AG08395 (cell line): ENCODE measurements around the gene DGLUCY.
"Not testable (repeated sequence)": the region's sequence is repeated elsewhere in the genome, so short reads cannot be mapped to it uniquely, and the experiment has no call there.

Source experiments
- DNase-seq: peaks from one replicate; pipeline ENCODE4 v3.0.0; 2012; ENCODE audit warnings: mixed read lengths, low spot score

DGLUCY gene

DNA sequence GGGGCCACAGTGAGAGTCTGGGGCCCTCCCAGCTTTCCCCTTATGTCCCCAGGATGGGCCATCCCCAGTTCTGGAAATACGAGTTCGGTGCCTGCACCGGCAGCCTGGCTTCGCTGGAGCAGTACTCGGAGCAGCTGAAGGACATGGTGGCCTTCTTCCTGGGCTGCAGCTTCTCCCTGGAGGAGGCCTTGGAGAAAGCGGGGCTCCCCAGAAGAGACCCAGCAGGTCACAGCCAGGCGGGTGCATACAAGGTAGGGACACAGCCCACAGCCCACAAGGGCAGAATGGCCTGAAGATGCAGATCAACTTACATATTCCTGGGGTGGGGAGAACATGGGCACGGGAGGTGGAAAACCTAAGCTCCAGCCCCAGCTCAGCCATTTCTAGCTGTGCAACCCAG is 56.1 kb downstream of the DGLUCY start:
- DNase-seq: no peak

DNA sequence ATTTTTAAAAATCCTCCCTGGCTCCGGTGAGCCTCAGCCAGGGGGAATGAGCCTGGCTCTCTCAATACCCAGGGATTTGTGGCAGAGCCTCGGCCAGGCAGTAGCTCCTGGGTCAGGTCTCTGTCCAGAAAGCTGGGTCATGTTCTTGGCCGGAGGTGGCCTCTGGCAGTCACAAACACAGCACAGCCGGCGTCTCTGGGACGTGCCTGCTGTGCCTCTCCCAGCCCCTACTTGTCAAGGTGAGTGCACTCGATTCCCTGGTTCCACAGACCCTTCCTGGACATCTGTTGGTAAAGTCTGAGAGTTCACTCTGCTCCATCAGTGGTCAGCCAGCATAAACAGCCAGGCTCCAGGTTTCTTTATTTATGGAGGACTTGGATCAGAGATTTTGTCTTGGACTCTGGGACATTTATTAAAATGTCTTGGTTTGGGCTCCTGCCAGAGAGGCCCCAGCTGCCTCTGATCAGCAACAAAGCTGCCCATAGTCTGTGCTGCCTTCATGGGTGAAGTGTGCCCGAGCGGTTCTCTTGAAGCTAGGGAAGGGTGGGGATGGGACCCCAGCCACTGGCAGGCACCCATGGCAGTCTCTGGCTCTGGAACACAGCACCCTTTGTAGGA is 56.7 kb downstream of the DGLUCY start:
- DNase-seq: no peak

DNA sequence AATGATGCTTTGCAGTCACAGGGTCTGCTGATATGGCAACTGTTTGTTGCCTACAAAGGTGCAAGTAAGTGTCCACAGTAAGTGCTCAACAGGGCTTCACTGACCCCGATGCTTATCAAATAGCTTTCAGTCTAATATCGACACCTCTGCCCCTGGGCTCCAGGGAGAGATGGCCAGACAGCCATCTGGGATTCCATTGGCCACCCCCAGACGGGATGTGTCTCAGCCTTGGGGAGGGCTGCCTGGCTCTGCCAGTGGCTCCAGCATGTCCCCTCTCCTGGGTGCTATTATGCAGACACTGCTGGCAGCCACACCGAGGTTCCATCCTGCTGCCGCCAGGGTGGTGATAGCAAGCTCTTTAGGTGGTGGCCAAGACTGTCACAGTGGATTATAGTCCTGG is 57.4 kb downstream of the DGLUCY start:
- DNase-seq: no peak

DNA sequence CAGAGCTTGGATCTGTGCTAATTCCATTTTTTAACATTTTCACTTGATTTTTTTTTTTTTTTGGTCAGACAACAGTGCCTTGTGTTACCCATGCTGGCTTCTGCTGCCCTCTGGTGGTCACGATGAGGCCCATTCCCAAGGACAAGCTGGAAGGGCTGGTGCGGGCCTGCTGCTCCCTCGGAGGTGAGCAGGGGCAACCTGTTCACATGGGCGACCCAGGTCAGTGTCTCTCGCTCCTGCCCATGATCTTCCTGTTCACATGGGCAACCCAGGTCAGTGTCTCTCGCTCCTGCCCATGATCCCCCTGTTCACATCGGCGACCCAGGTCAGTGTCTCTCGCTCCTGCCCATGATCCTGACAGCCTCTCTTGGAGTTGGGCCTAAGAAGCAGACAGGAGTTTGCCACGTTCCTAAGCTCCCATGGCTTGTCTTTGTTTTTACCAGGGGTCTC is 59.4 kb downstream of the DGLUCY start:
- peak; percentile 81 for DNase-seq

DNA sequence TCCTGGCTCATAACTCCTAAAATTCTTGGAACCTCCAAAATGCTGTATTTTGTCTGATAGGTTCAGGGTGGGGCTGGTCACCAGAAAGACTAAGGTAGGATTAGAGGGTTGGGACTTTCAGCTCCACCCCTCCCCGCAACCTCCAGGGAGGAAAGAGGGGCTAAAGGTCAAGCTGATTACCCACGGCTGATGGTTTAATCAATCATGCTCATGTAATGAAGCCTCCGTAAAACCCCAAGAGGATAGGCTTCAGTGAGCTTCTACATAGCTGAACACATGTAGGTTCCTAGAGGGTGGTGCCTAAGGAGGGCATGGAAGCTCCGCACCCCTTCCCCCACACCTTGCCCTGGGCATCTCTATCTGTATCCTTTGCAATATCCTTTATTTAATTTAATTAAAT is 60.0 kb downstream of the DGLUCY start:
- no peak for DNase-seq

DNA sequence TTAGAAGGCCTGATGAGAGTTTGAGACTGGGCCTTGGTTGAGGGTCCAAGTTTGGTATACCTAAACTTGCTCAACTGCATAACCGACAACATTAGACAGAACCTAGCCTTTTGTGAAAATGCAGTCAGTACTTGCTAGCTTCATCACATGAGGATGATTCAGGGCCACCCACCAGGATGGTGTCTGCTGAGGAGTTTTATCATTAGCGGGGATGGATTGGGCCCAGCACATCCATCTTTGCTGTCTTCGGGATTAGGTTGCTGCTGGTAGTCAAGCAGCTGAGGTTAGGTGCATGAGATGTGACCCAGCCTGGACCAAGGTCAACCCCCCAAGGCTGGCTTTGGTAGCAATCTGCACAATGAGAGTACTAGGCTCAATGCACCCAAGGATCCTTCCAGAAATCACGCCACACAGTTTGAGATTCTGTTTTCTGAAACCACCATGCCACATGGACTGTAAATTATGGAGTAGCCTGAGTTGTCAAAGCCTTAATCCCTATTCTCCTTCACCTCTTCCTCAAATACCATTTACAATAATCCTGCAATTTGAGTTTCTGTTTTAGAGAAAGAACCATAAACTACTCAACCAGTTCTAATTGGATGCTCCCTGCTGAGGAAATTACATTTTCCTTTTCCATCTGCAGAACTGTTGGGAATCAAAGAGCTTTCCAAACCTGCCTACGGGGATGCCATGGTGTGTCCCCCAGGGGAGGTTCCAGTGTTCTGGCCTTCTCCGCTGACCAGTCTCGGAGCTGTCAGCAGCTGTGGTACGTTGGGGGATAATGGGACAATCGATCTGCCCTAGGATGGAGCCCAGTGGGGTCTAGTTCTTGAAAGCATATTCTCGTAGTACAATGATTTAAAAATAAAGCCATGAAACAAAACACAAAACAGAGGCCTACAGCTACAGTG is 61.7 kb downstream of the DGLUCY start:
- no peak for DNase-seq

DNA sequence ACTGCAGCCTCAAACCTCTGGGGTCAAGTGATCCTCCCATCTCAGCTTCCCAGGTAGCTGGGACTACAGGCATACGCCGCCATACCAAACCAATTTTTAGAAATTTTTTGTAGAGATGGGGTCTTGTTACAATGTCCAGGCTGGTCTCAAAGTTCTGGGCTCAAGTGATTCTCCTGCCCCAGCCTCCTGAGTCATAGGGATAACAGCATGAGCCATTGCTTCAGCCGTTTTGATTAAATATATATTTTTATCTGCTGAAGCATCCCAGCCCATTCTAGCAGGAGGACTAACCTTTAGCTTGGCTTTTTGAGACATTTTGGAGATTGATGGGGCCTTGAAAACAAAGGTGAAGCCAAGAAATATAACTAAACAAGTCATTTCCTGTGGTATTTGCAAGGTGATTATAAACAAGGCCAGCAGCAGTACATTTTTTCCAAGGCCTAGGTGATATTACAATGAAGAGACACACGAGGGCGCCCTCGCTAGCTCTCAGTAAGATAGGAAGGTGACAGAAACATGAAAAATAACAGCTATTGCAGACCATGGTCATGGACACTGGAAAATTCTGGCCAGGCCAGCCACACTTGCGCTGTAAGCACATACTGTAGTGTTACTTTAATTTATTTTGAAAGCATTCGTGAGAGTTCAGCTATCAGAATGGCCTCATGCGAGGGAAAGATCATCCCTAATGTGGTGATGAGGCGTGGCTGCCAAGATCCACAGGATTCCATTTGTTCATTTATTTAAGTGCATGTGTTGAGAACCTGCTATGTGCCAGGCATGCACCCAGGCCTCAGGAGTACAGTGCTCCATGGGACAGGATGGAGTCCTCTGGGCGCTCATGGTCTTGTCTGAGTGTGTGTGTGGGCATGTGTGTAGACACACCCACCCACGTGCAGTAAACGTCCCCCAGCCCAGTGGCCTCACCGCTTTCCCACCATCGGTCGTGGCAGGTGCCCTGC is 63.5 kb downstream of the DGLUCY start:
- peak; percentile 76 for DNase-seq

DNA sequence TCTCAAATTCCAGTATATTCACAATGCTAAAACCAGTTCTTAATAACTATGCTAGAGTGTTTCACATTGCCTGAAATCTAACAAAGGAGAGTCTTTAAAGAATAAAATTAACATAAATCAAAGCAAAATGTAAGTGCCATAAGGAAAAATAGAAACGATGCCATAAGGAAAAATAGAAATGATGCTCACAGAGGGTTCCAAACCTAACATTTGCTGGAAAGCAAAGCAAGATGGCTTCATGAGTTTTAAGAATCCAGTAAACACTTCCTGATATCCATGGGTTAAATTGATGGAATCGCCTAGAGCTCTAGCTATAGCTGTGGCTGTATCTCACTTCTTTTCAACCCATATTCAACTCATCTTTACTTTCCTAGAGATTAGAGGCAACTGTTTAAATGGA is 66.7 kb downstream of the DGLUCY start:
- DNase-seq: no peak

DNA sequence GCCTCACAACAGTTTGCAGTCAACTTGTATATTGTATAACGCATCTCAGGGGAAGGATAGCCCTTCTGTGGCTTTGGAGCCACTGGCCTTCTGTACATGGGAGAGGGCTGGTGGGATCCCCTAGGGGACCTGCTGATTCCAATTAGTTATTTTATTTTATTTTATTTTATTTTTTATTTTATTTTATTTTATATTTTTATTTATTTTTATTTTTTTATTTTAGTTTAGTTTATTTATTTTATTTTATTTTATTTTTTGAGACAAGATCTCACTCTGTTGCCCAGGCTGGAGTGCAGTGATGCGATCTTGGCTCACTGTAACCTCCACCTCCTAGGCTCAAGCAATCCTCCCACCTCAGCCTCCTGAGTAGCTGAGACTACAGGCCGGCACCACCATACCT is 68.9 kb downstream of the DGLUCY start:
- not testable (repeated sequence) for DNase-seq

DNA sequence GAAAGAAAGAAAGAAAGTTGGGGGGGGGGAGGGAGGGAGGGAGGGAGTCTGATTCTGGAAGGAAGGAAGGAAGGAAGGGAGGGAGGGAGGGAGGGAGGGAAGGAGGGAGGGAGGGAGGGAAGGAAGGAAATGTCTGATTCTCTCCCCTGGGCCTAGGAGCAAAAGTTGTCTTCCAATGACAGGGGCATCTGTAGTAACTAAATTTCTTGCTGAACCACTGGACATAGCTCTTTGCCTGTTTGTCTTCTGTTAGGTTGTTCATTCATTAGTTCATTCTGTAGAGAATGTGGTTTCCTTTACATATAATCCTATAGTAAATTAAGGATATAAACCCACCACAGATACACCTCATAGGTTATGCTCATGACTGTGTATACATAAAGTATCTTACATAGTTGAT is 70.7 kb downstream of the DGLUCY start:
- no peak for DNase-seq

DNA sequence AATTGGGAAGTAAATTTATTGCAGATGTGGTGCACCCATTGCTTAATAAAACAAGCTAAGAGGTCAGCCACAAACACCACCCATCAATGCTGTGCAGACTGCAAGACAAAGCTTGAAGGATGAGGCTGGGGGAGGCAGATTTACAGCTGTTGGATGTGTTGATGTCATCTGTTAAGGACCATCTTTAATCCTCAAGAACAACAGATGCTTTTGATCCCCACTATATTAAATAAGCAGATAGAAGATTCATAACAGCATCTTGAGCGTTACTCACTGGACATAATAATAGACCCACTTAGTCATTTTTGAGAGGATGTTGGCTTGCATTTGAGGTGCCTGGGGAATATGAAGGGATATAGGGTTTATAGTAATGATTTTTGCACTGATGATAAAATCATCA is 71.8 kb downstream of the DGLUCY start:
- DNase-seq: peak; percentile 45

DNA sequence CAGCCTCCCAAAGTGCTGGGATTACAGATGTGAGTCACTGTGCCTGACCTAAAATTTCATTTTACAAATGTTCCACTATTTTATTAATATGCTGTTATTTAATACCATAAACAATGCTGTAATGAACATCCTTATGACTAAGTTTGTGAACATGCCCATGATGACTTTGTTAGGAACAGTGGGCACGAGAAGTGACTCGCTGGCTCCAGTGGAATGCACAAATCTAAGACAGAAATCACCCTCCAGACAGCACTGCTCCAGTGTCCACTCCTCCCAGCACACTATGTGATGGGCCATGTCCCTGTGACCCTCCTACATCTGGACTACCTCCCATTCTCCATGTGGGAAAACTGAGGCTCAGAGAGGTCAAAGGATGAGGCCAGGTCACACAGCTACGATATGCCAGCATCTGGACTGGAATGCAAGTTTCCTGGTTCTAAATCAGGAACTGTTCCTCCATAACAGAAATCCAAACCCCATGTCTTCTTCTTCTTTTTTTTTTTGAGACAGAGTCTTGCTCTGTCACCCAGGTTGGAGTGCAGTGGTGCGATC is 72.7 kb downstream of the DGLUCY start:
- peak; percentile 72 for DNase-seq

DNA sequence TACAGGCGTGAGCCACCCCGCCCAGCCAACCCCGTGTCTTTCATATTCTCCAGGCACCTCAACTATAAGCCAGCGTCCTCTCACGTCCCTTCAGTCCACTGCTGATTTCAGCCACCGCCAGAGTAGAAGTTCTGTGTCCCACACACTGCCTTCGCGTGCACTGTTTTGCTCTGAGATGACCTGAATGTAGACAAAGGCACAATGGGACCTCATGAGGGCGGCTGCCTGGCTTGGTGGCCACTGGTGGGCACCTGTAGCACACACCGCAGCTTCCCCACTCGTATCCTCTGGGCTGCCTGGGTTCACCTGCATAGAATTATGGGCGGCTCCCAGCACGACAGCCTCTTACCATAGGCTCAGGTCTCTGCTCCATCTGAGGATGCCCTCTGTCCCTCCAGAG is 73.4 kb downstream of the DGLUCY start:
- no peak for DNase-seq

DNA sequence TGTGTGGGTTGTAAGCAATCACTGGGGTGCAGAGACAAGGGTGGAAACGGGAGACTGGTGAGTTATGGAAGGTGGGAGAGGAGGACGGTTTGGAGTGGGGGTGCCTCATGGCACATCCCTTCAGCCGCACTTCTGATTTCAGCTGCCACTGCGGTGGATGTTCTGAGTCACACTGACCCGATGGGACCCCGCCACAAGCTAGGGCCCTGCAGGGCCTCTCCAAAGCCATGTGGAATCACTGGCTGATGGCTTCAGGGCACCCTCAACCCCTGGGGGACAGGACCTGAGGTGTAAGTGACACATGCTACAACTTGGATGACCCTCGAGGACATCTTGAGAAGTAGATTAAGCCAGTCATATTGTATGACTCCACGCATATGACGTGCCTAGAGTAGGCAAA is 77.0 kb downstream of the DGLUCY start:
- no peak for DNase-seq

DNA sequence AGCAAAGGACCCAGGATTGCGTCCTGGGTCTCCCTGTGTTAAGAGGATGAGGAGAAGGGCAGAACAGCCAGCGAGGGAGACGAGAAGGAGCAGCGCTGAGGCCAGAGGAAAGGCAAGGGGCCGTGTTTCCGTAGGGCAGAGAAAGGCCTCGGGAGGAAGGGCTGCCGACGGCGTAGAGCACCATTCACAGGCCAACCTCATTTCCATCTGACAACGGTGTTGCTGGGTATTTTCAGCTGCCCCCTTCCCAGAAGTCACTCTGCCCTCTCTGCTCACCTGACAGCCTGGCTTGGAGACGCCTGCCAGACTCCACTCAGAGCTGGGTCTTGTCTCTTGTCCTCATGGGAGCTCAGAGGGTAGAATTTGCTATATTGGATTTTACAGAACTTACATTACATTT is 79.2 kb downstream of the DGLUCY start:
- no peak for DNase-seq

DNA sequence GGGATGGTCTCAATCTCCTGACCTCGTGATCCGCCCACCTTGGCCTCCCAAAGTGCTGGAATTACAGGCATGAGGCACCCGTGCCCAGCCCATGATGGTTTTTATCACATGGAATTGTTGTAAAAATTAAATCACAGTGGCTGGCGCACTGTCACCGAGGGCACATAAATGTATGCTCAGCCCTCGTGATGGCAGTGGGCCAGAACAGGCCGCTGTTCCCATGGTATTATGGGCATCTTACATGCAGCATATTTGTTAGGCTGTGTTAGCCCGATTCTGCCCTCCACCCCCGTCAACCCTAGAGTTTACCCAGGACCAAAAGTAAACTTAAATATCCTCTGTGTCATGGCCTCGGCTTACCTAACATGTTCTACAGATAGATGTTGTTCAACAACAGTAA is 82.0 kb downstream of the DGLUCY start:
- no peak for DNase-seq

DNA sequence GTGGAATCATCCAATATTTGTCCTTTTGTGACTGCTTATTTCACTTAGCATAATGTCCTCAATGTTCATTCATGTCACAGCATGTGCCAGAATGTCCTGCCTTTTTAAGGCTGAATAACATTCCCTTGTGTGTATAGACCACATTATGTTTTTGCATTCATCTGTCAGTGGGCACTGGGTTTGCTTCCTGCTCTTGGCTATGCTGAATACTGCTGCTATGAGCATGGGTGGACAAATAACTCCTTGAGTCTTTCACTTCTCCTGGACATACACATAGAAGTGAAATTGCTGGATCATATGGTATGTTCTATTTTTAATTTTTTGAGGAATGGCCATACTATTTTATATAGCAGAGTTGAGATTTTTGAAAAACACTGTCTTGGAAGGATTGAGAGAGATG is 83.8 kb downstream of the DGLUCY start:
- DNase-seq: no peak

DNA sequence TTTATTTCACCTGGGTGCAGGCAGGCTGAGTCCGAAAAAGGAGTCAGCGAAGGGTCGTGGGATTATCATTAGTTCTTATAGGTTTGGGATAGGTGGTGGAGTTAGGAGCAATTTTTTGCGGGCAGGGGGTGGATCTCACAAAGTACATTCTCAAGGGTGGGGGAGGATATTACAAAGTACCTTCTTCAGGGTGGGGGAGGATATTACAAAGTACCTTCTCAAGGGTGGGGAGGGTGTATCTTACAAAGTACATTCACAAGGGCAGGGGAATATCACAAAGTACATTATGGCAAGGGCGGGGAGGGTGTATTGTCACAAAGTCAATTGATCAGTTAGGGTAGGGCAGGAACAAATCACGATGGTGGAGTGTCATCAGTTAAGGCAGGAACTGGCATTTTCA is 86.9 kb downstream of the DGLUCY start:
- not testable (repeated sequence) for DNase-seq

DNA sequence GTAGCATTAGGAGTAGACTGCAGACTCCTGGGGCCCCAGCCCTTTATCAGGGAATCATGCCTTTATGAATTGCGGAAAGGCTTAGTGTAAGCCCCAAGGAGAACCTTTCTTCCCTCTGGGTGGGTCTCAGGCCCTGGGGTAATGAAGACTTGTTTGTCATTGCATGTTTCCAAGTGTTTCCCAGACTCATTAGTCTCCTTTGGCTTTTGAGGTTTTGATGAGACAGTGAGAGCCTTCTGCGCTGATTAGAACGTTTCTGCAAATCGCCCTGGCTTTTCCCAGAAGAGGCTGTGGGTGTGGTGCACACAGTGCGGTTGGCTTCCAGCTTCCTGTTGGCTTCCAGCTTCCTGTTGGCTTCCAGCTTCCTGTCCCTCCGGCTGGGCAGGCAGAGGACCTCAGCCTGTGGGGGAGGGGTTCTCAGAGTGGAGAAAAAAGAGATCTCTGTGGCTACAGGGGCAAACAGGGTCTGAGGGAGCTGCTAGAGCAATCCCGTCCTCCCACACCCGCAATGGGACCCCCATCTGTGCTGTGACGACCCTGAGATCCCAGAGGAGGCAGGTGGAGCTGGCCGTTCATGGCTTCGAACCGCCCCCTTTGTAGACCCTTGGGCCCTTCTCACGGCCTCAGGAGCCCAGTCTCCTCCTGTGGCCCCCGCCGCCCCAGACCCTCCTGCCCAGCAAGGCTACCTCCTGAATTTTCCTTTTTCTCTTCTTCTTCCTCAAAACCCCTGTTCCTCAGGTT is 88.5 kb downstream of the DGLUCY start:
- DNase-seq: peak; percentile 25

DNA sequence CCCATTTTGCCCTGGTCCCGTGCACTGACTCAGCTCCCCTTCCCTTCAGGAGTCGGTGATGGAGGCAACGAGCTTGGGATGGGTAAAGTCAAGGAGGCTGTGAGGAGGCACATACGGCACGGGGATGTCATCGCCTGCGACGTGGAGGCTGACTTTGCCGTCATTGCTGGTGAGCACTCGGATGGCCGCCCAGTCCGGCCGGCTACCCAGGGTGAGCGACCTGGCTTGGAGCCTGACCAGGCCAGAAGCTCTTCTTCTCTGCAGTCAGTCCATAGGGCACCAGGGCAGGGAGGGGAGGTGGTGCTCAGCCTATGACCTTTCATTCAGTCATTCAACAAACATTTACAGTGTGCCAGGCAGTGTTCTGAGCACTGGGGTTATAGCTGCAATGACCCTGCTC is 90.8 kb downstream of the DGLUCY start:
- DNase-seq: no peak

DNA sequence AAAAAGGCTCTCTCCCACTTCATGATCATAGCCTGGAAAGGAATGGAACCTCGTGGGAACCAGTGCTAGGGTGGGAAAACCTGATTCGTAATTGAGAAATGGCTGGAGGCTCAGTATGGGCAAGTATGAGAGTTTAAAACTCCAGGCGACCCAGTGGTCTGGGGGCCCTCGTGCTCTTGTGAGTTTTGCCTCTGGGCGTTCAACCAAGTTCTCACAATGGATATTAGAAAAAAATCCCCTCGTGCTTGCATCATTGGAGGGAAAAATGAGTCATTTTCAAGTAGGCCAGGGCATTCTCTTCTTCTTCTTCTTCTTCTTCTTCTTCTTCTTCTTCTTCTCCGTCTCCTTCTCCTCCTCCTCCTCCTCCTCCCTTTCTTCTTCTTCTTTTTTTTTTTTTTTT is 91.6 kb downstream of the DGLUCY start:
- no peak for DNase-seq
